ENCODE measurements around the gene C1orf21. TPM values are rescaled to one million over a fixed set of nuclear protein-coding genes. Genes with fewer than 3 reads are reported as not detected.

The C1orf21 gene
- total RNA-seq, 2 experiments from 2014 or later: 1.9 to 2.2 TPM

GRCh38 chr1:184524248-184524647 lies 137.4 kb downstream of the C1orf21 start:
- H3K36me3 Mint-ChIP-seq: no peaks in the 10 kb centered on the region
- H3K4me1 Mint-ChIP-seq (ENCODE audit: low read depth): no peaks in the 10 kb centered on the region
- intact Hi-C loops (cut with micrococcal nuclease): no loop called here
- H3K9me3 Mint-ChIP-seq: no peaks in the 10 kb centered on the region
- DNase-seq: no peak
- no peak overlapping the region for H3K27ac Mint-ChIP-seq
- H3K4me3 Mint-ChIP-seq: no peak overlapping the region
- peaks cover 2% of the 10 kb centered on the region for H3K27me3 Mint-ChIP-seq
- POLR2A ChIA-PET: no interaction called here
- CTCF ChIA-PET: no interaction called here

GRCh38 chr1:184527402-184527801 lies 140.6 kb downstream of the C1orf21 start:
- intact Hi-C loops (cut with micrococcal nuclease): no loop called here
- POLR2A ChIA-PET: no interaction called here
- Mint-ChIP-seq H3K36me3 (no peaks in the 10 kb centered on the region), H3K27me3 (peaks cover 11% of the 10 kb centered on the region), H3K4me3 (no peak overlapping the region), H3K27ac (no peak overlapping the region), H3K9me3 (peaks cover 2% of the 10 kb centered on the region), H3K4me1 (ENCODE audit: low read depth) (no peaks in the 10 kb centered on the region)
- no peak for DNase-seq
- CTCF ChIA-PET: no interaction called here

GRCh38 chr1:184530226-184530625 lies 143.4 kb downstream of the C1orf21 start:
- Mint-ChIP-seq H3K36me3 (no peaks in the 10 kb centered on the region), H3K27ac (no peak overlapping the region), H3K27me3 (peaks cover 18% of the 10 kb centered on the region), H3K4me1 (ENCODE audit: low read depth) (no peaks in the 10 kb centered on the region), H3K9me3 (peaks cover 2% of the 10 kb centered on the region), H3K4me3 (no peak overlapping the region)
- CTCF ChIA-PET: no interaction called here
- intact Hi-C loops (cut with micrococcal nuclease): no loop called here
- DNase-seq: no peak
- POLR2A ChIA-PET: no interaction called here

- Mint-ChIP-seq H3K27me3 (peaks cover 18% of the 10 kb centered on the region), H3K4me1 (ENCODE audit: low read depth) (no peaks in the 10 kb centered on the region), H3K36me3 (no peaks in the 10 kb centered on the region), H3K27ac (no peak overlapping the region), H3K9me3 (peaks cover 7% of the 10 kb centered on the region), H3K4me3 (no peak overlapping the region)
- CTCF ChIA-PET: no interaction called here
- intact Hi-C loops (cut with micrococcal nuclease): no loop called here
- POLR2A ChIA-PET: no interaction called here
- DNase-seq: no peak
Measured at GRCh38 chr1:184531296-184531695, 144.5 kb downstream of the C1orf21 start.

- intact Hi-C loops (cut with micrococcal nuclease): no loop called here
- no peak overlapping the region for H3K27ac Mint-ChIP-seq
- DNase-seq: no peak
- no peak overlapping the region for H3K4me3 Mint-ChIP-seq
- ChIA-PET CTCF (no interaction called here), POLR2A (no interaction called here)
- peaks cover 19% of the 10 kb centered on the region for H3K27me3 Mint-ChIP-seq
- H3K4me1 Mint-ChIP-seq (ENCODE audit: low read depth): no peaks in the 10 kb centered on the region
- H3K9me3 Mint-ChIP-seq: peaks cover 10% of the 10 kb centered on the region
- H3K36me3 Mint-ChIP-seq: no peaks in the 10 kb centered on the region
Measured at GRCh38 chr1:184532199-184532598, 145.4 kb downstream of the C1orf21 start.

GRCh38 chr1:184533049-184533448 lies 146.2 kb downstream of the C1orf21 start:
- H3K4me1 Mint-ChIP-seq (ENCODE audit: low read depth): no peaks in the 10 kb centered on the region

GRCh38 chr1:184533915-184534314 lies 147.1 kb downstream of the C1orf21 start:
- no peak overlapping the region for H3K27ac Mint-ChIP-seq
- peaks cover 17% of the 10 kb centered on the region for H3K9me3 Mint-ChIP-seq
- H3K27me3 Mint-ChIP-seq: peaks cover 19% of the 10 kb centered on the region
- DNase-seq: no peak
- no peaks in the 10 kb centered on the region for H3K36me3 Mint-ChIP-seq
- no peaks in the 10 kb centered on the region for H3K4me1 Mint-ChIP-seq (ENCODE audit: low read depth)
- H3K4me3 Mint-ChIP-seq: no peak overlapping the region
- ChIA-PET POLR2A (no interaction called here), CTCF (no interaction called here)
- intact Hi-C loops (cut with micrococcal nuclease): no loop called here

More at GRCh38 chr1:184533049-184533448, 146.2 kb downstream of the C1orf21 start:
- ChIA-PET POLR2A (no interaction called here), CTCF (no interaction called here)
- H3K27me3 Mint-ChIP-seq: peaks cover 19% of the 10 kb centered on the region
- intact Hi-C loops (cut with micrococcal nuclease): no loop called here
- no peaks in the 10 kb centered on the region for H3K36me3 Mint-ChIP-seq
- H3K4me3 Mint-ChIP-seq: no peak overlapping the region
- H3K27ac Mint-ChIP-seq: no peak overlapping the region
- H3K9me3 Mint-ChIP-seq: peaks cover 10% of the 10 kb centered on the region
- DNase-seq: no peak

- no peak for DNase-seq
- no peaks in the 10 kb centered on the region for H3K36me3 Mint-ChIP-seq
- peaks cover 21% of the 10 kb centered on the region for H3K9me3 Mint-ChIP-seq
- no peaks in the 10 kb centered on the region for H3K4me1 Mint-ChIP-seq (ENCODE audit: low read depth)
- no peak overlapping the region for H3K27ac Mint-ChIP-seq
- POLR2A ChIA-PET: no interaction called here
- H3K27me3 Mint-ChIP-seq: peaks cover 19% of the 10 kb centered on the region
- intact Hi-C loops (cut with micrococcal nuclease): no loop called here
- CTCF ChIA-PET: no interaction called here
- no peak overlapping the region for H3K4me3 Mint-ChIP-seq
Measured at GRCh38 chr1:184534690-184535089, 147.9 kb downstream of the C1orf21 start.

GRCh38 chr1:184535191-184535970 lies 148.6 kb downstream of the C1orf21 start:
- H3K36me3 Mint-ChIP-seq: no peaks in the 10 kb centered on the region
- CTCF ChIA-PET: no interaction called here
- intact Hi-C loops (cut with micrococcal nuclease): no loop called here
- peaks cover 21% of the 10 kb centered on the region for H3K27me3 Mint-ChIP-seq
- no peak overlapping the region for H3K27ac Mint-ChIP-seq
- H3K4me1 Mint-ChIP-seq (ENCODE audit: low read depth): no peaks in the 10 kb centered on the region
- no peak overlapping the region for H3K4me3 Mint-ChIP-seq
- H3K9me3 Mint-ChIP-seq: peaks cover 21% of the 10 kb centered on the region
- POLR2A ChIA-PET: no interaction called here
- no peak for DNase-seq

- Mint-ChIP-seq H3K9me3 (peaks cover 21% of the 10 kb centered on the region), H3K4me1 (ENCODE audit: low read depth) (no peaks in the 10 kb centered on the region), H3K4me3 (no peak overlapping the region), H3K36me3 (no peaks in the 10 kb centered on the region), H3K27me3 (peaks cover 18% of the 10 kb centered on the region), H3K27ac (no peak overlapping the region)
- intact Hi-C loops (cut with micrococcal nuclease): no loop called here
- ChIA-PET POLR2A (no interaction called here), CTCF (no interaction called here)
- DNase-seq: no peak
Measured at GRCh38 chr1:184536246-184536985, 149.6 kb downstream of the C1orf21 start.

GRCh38 chr1:184539580-184539979 lies 152.8 kb downstream of the C1orf21 start:
- intact Hi-C loops (cut with micrococcal nuclease): no loop called here
- no peak overlapping the region for H3K4me3 Mint-ChIP-seq
- POLR2A ChIA-PET: no interaction called here

GRCh38 chr1:184541537-184542152 lies 154.8 kb downstream of the C1orf21 start:
- CTCF ChIA-PET: no interaction called here
- peaks cover 9% of the 10 kb centered on the region for H3K27me3 Mint-ChIP-seq
- intact Hi-C loops (cut with micrococcal nuclease): no loop called here
- no peak for DNase-seq
- no peak overlapping the region for H3K27ac Mint-ChIP-seq
- no peaks in the 10 kb centered on the region for H3K36me3 Mint-ChIP-seq
- H3K4me1 Mint-ChIP-seq (ENCODE audit: low read depth): no peaks in the 10 kb centered on the region
- no peak overlapping the region for H3K4me3 Mint-ChIP-seq
- peaks cover 11% of the 10 kb centered on the region for H3K9me3 Mint-ChIP-seq
- POLR2A ChIA-PET: no interaction called here

More at GRCh38 chr1:184539580-184539979, 152.8 kb downstream of the C1orf21 start:
- no peak for DNase-seq
- no peaks in the 10 kb centered on the region for H3K4me1 Mint-ChIP-seq (ENCODE audit: low read depth)
- peaks cover 19% of the 10 kb centered on the region for H3K9me3 Mint-ChIP-seq
- CTCF ChIA-PET: no interaction called here
- H3K27me3 Mint-ChIP-seq: peaks cover 13% of the 10 kb centered on the region
- no peak overlapping the region for H3K27ac Mint-ChIP-seq
- H3K36me3 Mint-ChIP-seq: no peaks in the 10 kb centered on the region
